NCI-H2196 (cell line): Measurements from ENCODE around the gene PCARE.
"Not testable (repeated sequence)": the region's sequence is repeated elsewhere in the genome, so short reads cannot be mapped to it uniquely, and the experiment has no call there.

Experiments used
- DNase-seq: peaks from one replicate; lab custom pipeline; 2025; ENCODE audit not compliant: unreplicated experiment; lab: John Stamatoyannopoulos, UW

PCARE gene

DNA sequence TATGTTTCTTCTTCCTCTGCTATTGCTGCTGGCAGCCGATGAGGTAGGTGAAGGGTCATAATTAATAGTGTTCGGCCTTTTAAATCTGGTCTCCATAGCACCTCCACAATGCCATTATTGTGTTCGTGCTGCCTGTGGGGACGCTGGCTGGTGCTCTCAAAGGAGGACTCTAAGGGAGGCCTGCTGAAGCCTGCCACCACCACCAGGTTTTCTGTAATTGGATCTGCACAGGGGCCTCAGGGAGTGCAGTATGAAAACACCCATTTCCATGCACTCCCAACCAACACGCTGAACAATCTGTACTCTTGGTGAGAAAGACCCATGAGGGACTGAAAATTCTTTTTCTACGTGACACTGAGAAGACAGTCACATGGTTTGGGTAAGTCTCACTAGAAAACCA is 23.2 kb upstream of the PCARE start:
- DNase-seq: no peak

DNA sequence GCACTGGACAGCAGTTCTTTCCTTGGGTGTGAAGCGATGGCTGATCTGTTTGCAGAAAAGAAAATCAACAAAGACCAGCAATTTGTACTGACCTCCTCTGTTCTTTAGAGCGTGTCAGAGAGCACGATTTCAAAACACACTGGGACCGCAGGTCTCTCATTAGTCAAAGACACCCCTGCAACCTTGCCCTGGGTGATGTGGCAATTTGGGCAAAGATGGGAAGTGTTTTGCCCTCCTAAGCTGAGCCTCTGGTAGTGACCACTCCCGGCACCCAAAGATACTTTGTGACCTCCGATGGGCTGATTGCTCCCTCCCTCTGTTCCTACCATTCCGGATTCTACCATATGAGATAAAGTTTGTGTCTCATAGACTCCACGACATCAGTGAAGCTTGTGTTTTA is 22.6 kb upstream of the PCARE start:
- no peak for DNase-seq

DNA sequence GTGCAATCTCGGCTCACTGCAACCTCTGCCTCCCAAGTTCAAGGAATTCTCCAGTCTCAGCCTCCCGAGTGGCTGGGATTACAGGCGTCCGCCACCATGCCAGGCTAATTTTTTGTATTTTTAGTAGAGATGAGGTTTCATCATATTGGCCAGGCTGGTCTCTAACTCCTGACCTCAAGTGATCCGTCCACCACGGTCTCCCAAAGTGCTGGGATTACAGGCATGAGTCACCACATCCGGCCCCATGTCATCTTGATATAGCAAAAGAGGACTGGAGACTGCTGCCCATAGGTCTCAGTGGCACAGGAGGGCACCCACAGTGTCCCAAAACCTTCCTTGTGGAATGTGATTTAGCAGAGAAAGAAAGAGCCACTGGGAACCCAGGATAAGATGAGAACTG is 16.0 kb upstream of the PCARE start:
- not testable (repeated sequence) for DNase-seq

DNA sequence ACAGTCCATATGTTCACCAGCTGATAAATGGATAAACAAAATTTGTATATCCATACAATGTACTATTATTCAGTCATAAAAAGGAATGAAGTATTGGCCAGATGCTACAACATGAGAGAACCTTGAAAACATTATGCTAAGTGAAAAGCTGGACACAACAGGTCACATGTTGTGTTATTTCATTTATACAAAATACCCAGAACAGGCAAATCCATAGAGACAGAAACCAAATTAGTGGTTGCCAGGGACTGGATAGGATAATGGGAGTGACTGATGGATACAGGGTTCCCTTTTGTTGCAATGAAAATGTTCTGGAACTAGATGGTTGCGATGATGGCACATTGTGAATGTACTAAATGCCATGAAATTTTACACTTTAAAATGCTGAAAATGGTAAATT is 10.2 kb upstream of the PCARE start:
- no peak for DNase-seq

DNA sequence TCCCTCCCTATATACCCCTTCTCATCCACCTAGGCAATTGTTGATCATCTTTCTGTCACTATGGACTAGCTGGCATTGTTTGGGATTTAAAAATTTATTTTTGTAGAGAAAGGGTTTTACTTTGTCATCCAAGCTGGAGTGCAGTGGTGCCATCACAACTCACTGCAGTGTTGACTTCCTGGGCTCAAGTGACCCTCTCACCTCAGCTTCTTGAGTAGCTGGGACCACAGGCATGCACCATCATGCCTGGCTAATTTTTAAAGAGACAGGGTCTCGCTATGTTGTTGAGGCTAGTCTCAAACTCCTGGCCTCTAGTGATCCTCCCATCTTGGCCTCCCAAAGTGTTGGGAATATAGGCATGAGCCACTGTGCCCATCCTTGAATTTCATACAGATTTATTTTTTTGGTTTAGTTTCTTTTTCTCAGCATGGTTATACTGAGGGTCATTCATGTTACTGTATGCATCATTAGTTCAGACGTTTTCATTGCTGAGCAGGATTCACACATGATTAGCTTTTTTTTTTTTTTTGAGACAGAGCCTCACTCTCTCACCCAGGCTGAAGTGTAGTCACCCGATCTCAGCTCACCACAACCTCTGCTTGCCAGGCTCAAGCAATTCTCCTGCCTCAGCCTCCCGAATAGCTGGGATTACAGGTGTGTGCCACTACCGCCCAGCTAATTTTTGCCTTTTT is 8.6 kb upstream of the PCARE start:
- no peak for DNase-seq

DNA sequence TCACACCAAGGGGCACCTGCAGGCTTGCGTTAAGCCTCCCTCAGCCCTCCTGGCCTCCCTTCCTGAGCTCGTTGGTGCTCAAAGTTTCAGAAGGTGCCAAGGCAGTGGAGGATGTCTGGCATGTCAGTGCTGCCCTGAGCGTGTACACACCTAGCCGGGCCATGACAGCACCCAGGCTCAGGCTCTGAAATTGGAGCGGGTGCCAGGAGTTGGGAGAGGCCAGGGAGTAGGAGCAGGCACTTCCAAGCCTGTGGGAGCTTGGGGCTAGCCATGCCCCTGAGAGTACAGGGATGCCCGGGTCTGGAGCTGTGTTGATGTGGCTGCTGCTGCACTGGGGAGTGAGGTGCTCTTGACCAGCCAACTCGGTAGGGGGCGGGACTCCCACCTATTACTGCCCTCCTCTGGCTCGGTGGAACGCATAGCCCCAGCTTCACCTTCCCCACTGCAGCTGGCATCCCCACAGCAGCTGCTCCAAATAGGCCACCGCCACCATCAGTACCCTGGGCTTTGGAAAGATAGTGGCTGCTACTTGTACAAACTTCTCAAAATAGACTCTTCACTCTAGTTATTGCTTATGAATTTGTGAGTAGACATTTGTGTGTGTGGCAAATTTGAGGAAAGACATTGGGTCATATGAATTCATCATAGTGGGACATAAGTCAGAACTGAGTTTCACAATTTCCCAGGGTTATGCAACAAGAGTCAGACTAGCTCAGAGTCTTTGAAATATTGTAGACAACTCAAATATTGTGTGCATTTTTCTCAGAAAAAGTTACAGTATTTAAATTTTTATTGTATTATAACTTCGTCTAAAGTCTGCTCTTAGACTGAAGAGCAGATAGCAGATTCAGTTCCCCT is 6.8 kb upstream of the PCARE start:
- DNase-seq: no peak

DNA sequence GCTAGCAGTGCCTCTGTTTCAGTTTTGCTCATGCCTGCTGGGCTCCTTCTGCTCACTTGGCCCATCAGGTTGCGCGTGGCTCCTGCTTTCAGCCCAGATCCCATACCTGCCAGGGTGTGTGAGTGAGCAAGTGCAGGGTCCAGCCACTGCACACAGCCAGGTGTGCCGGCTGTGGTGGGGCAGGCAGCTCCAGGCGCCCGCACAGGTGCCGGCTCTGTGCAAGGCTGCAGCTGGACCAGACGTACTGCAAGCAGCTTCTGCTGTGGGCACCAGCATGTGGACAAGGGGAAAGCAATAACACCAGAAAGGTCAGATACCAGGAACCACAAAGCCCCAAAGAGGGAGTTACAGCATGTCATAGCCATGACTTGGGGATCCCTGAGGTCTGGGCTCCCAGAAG is 5.6 kb upstream of the PCARE start:
- DNase-seq: no peak

DNA sequence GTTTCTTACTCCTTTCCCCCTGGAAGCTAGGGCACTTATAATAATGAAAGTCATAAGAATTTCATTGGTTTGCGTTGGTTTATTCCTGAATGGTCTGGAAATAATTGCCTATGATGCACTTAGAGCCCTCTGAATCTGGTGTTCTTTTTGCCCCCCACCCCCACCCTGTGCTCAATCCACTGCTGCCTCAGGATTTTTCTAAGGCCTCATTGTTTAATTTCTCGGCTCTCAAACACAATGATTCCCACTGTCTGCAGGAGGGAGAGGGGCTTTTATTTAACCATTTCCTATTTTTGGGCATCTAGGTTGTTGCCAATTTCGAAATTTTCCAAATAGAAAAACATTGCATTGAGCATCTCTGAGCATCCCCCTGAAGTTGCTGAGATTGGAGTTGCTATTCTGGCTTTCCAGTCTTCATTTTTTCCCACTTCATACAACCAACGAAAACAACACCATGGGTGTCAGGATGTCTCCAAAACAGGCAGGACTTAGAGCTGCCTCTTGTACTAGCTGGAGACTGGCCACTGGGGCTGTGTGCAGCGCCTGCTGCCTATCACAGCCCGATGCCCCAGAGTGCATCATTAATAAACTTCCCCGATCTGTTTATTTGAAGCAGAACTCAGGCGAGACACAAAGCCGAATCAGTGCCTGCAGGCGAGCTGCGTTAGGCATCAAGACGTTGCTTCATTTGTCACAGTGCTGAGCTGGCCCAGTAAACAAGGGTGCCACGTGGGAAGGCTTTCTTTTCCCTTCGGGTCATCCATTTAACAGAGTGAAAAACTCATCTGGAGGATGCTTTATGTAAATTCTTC is 1.8 kb upstream of the PCARE start:
- DNase-seq: no peak

DNA sequence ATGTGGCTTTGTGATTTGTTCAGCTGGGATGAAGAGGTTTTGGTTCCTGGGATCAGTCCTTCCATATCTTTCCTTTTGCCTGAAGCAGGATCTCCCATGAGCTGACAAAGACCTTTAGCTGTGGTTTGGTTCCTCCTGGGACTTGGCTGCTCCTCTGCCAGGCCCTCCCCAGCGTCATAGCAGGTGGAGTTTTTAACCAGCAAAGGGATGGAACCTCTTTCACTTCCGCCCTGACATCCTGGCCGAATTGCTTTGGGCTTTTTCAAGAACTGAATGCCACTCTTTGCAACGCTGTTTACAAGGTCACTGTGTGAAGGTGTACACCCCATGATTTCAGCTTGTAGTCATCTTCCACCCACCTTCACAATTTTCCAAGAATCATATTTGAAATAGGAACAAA is 390 bp downstream of the PCARE start:
- no peak for DNase-seq

DNA sequence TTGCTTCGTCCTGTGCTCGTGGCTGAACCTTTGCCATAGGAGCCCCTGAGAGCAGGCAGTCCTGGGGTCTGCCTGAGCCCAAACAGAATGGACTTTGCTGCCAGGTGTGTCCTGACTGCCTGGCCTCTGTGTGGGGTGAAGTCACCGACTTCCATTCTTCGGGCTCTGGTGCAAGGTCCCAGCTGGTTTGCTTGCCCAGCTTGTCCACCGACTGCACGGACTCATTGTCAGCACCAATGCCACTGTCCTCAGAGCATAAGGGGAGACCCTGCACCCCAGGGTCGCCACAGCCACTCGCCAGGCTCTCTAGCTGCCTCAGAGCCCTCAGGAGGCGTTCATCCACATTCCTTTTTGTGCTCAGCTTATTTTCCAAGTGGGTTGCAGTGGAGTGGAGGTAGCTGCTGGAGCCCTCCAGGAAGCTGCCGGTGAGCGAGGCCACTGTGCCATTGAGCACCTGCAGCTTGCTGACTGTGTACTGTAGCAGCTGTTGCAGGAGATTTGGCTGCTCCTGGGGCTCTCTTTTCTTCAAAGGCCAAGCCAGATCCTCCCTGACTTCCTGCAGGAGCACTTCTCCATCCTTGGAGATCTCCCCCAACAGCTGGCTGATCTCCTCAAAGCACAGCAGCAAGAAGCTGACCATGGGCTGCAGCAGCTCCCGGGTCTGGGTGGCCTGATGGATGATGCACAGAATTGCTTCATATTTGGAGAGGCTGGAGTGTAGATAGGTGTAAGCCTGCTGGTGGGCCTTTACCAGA is 1.2 kb downstream of the PCARE start:
- DNase-seq: no peak

DNA sequence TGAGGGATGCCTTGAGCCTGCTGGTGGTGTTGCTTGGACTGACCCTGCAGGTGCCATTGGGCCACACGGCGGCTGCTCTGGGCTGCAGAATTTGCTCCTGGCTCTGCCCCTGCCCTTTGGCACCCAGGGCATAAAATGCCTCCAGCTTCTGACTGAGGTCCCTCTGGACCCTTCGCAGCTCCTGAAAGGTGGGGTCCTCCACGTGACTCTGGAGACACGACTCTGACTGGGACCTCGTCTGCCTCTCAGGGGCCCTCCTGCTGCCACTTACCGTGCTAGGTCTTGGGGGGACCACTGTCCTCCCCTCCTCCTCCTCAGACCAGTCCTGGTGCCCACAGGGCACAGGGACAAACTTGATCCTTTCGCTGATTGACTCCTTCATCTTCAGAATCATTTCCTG is 2.1 kb downstream of the PCARE start:
- DNase-seq: no peak

DNA sequence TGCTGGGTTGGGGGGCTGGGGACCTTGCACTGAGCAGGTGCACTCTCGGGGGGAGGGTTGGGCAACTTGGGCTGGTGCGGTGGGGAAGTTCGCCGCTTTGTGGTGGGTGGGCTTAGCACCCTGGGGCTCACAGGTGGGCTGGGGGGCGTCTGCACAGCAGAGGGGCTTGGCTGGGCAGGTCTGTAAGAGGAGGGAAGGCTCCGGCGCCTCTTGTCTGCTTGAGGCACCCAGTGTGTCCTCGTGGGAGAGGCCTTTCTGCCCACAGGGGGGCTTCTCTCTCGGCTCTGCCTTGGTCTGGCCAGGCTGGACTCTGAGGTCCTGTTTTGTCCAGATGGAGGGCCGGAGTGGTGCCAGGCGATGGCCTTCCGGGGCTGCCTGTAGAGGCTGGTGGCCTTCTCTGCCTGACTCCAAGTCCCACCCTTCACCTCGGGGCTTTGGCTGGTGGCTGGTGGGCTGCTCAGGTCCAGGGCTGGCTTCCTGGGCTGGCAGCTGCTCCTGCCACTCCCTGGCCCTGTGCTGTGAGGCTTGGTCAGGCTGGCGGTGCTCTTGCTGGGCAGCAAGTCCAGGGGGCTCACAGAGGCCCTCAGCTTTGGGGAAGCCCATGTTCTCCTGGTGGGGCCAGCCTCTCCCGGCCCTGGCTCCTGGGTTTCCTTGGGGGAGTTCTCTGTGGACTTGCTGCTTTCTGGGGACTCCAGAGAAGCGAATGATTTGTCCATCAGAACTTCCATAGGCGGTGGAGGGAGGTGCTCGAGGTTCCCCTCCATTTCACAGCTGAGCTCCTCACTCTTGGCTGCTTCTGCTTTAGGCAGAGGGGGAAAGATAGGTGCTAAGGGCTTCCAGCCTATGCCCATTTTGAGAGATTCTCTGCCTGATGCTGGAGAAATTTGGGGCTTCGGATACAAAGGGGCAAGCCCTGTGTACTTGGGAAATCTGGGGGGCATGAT is 3.0 kb downstream of the PCARE start:
- DNase-seq: no peak

DNA sequence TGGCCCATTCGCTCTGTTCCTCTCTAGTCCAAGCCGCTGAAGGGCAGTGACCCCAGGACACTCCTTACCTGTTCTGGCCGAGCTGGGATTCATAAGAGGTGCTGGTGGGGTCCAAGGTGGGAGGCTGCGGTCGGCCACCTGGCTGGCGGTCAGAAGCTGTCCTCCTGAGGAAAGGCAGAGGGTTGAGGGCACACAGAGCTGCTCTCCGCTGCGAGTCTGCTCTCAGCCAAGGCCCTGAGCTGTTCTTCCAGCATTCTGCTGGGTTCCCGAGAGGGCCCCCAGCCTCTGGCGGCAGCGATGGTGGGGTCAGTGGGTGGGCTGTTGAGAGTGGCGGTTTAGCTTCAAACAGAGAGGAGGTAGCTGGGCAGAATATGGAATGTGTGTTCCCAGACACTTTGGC is 3.8 kb downstream of the PCARE start:
- no peak for DNase-seq

DNA sequence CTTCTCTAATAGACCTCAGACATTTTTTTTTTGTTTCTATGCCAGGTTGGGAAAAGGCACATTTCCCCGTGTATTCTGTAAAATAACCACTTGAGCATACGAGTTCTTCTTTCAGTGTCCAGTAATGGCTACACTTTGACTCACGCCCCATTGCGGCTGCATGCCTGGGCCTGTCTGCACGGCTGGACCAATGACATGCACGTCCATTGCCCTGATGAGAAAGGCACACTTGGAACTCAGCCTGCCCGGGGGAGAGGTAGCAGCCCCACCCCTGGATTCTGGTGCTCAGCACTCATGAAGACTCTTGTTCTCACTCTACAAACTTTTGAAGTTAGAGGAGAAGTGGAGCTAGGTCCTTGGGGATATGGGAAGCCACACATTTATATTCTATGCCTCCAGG is 5.8 kb downstream of the PCARE start:
- DNase-seq: no peak

DNA sequence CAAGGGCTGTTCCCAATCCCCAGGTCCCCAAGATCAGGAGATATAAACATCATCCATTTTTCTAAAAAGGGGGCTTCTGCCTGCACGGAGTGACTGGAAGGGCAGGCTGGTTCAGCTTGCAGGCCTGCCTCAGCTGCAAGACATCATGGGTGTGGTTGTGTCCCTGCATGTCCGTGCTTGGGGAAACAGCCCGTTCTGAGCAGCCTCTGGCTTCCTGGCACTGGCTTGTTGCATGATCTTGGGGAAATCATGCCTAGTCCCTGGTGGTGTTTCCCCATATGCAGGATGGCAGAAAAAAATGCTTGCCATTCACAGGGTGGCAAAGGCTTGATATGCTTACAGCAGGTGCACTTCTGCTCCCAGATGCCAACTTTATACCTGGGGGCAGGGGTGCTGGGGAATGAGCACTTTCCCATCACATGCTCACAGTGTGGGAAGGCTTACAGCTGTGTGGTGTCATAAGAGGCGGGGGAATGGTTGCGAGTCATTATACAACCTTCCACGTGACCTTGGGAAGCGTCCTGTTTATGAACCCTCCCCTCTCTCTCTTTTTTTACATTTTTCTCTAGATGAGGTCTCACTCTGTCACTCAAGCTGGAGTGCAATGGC is 7.2 kb downstream of the PCARE start:
- DNase-seq: no peak

DNA sequence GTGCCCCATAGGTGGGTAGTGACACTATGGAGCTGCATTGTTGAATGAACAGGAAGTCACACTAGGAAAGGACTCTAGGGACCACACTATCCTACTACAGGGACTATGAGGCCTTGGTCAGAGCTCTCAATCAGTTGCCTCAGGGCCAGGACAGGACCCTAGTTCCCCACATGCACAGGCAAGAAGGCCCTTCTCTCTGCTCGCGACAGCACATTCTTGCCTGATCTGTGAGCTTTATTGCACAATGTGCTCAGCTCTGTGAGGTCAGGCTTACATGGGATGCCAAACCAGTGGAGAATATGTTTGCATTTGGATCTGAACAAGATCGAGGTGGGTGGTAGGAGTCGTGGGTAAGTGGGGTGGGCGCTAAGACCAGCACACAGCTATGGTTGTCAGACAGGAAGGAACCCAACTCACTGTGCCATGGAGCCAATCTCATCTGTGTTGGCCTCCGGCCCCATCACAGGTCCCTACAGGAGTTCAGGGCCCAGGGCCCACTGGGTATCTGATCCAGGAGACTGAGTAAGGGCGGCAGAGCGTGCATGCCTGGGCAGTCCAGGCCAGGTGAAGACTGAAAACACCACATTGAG is 8.0 kb downstream of the PCARE start:
- no peak for DNase-seq

DNA sequence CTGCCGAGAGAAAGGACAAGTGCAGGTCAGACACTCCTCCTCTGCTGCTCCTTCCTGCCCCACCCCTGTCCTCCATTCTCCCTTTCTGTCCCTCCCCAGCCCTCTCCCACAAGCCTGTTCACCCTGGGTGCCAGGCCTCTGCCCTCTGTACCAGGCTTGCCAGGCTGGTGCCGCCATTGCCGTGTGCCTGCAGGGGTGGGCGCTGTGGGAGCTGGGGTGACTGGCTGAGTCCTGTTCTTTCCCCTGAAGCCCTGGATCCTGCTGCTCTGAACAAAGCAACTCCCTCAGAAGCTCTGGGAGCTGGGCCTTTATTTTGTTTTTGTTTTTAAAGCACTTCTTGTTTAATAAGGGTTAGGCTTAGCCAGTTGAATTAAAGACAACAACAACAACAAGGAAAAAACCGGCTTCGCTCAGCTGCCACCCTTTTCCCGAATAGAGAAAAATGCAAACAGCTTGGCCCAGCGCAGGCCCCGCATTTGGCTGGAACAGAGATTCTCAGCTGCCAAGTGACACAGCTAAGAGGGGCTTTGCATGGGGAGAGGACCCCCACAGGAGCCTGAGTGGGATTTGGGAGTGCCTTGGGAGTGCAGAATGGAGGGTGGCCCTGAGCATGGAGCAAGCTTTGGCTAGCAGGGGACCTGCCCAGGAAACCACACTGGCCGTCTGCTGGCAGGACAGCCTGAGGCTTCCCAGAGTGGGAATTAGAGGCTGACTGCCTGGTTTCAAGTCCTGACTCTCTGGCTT is 9.1 kb downstream of the PCARE start:
- no peak for DNase-seq

DNA sequence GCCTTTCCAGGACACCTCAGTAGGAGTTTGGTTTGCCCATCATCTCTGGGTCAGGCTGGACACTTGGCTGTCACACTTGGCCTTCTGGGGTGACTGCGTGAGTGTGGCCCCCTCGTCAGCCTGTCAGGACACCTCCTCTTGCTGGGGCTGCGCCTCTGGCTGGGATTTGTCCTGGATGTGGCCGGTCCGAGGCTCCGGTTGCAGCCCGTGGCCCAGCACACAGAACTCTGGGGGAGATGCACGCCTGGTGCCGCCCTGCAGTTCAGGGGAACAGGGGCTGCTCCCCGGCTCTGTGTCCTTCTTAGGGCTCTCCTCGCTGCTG is 9.6 kb downstream of the PCARE start:
- DNase-seq: no peak

DNA sequence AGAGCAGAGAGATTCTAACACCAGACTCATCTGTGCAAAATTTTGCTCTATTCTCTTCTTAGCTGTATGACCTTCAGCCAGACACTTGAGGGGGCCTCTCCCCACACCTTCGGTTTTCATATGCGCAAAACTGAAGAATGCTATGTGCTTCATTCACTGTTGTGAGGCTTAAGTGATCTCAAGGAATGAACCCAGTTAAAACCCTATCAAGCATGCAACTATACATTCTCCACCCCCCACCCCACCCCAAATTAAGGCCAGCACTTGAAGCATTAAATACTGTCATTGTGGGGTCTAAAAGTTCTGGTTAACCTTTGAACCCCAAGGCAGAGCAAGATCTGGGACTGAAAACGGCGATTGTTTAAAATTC is 10.0 kb downstream of the PCARE start:
- DNase-seq: no peak
